Measurements from ENCODE around the gene MSI2.

DNA sequence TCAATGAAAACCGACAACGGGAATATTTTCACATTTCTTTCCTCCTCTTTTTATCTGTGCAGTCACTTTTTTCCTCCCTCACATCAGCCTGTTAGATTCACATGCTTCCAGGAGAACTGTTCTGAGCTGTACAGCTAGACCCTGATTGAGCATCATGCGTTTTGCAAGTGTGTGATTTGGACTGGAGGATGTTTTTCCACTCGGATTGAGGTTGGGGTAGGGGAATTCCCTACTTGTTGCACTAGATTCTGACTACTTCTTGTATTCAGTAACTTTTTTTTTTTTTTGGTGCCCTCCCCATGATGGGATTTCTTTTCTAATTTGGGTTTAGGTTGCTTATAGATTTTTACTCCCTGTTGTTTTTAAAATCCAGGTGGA is 4.8 kb downstream of the MSI2 start:
- TF ChIP-seq EZH2 (IDR thresholded peaks at IDR 0.05; ENCODE audit: borderline replicate concordance, insufficient read depth, low read depth, low read length, poor library complexity, severe bottlenecking), result no peak
- TF ChIP-seq, protein P1, sequence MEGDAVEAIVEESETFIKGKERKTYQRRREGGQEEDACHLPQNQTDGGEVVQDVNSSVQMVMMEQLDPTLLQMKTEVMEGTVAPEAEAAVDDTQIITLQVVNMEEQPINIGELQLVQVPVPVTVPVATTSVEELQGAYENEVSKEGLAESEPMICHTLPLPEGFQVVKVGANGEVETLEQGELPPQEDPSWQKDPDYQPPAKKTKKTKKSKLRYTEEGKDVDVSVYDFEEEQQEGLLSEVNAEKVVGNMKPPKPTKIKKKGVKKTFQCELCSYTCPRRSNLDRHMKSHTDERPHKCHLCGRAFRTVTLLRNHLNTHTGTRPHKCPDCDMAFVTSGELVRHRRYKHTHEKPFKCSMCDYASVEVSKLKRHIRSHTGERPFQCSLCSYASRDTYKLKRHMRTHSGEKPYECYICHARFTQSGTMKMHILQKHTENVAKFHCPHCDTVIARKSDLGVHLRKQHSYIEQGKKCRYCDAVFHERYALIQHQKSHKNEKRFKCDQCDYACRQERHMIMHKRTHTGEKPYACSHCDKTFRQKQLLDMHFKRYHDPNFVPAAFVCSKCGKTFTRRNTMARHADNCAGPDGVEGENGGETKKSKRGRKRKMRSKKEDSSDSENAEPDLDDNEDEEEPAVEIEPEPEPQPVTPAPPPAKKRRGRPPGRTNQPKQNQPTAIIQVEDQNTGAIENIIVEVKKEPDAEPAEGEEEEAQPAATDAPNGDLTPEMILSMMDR (IDR thresholded peaks at IDR 0.05), result no peak

Measured in B cell (primary cell).